K562 (cell line): ENCODE measurements around the gene ATP2A2. TPM values are rescaled to one million over a fixed set of nuclear protein-coding genes. Genes with fewer than 3 reads are reported as not detected.

Experiments
- ATAC-seq: fragments of 200-7000 bp; cut with Tn5 transposase; 3 replicates; pipeline ENCODE4 v1.9.1; 2020; ENCODE audit warnings: moderate library complexity
- BruUV-seq: library from RNA; stranded (reverse); fragments of 400-500 nt; replicated peaks from 2 replicates; lab custom pipeline; 2021; lab: Mats Ljungman, UMichigan
- CTCF ChIA-PET: fragments of 300-600 bp; formaldehyde crosslinking; extraction: SDS; loops from one replicate; lab custom pipeline; 2021; ENCODE audit warnings: low intra/inter-chr PET ratio; lab: Yijun Ruan, JAX
- POLR2A ChIA-PET: fragments of 300-600, 350-650 bp; sonication (Branson Sonifier 250); formaldehyde crosslinking; extraction: SDS; loops from one replicate; lab custom pipeline; 2021; ENCODE audit warnings: antibody characterized with exemption, inconsistent platforms; lab: Yijun Ruan, JAX
- DNase-seq, 4 experiments: peaks; one replicate each; pipeline versions ENCODE4 v3.0.0 to v3.0.0-alpha.2; 2011 to 2018; ENCODE audit warnings: low spot score in 3 of 4, mixed read lengths in 3 of 4; ENCODE audit errors: extremely low read depth in 1 of 4
- FAIRE-seq: peaks from 2 replicates; lab custom pipeline; 2011; peaks lifted over from hg19 to GRCh38; lab: Jason Lieb, UNC
- H2AFZ ChIP-seq: 2 replicates; pipeline ENCODE4 v1.6.0; 2011; ENCODE audit warnings: low read depth, low read length, control low read depth, inconsistent platforms
- H3K27ac ChIP-seq: fragments of 200-600 bp; 3 replicates; pipeline ENCODE4 v1.8.0; 2011; ENCODE audit warnings: low read depth, mild to moderate bottlenecking, control low read depth, inconsistent platforms, low read length, moderate library complexity, mixed read lengths; ENCODE audit errors: extremely low read depth
- H3K27me3 ChIP-seq, 2 experiments: fragments of 300-600 bp in 1 of 2; 2 replicates in 1 of 2; 3 replicates in 1 of 2; pipeline versions ENCODE4 v1.6.0 to v1.8.0; 2011; ENCODE audit warnings: inconsistent platforms in 2 of 2, low read length in 2 of 2, mild to moderate bottlenecking in 1 of 2, mixed read lengths in 1 of 2, moderate library complexity in 1 of 2; ENCODE audit not compliant: control insufficient read depth in 2 of 2, insufficient read depth in 2 of 2
- H3K36me3 ChIP-seq: fragments of 300-600 bp; 3 replicates; pipeline ENCODE4 v1.8.0; 2011; ENCODE audit warnings: mild to moderate bottlenecking, low read length, inconsistent platforms; ENCODE audit not compliant: control insufficient read depth, insufficient read depth
- H3K4me1 ChIP-seq, 2 experiments: fragments of 200-600 bp in 1 of 2; replicated peaks in 1 of 2; 2 replicates in 1 of 2; 3 replicates in 1 of 2; pipeline versions ENCODE4 v1.5.1 to v1.8.0; 2011; ENCODE audit warnings: inconsistent platforms in 2 of 2, low read length in 2 of 2, mild to moderate bottlenecking in 1 of 2, mixed read lengths in 1 of 2, moderate library complexity in 1 of 2; ENCODE audit not compliant: control insufficient read depth in 2 of 2, insufficient read depth in 2 of 2
- H3K4me2 ChIP-seq: 2 replicates; pipeline ENCODE4 v1.6.1; 2011; ENCODE audit warnings: low read length, control low read depth, inconsistent platforms, mixed read lengths; ENCODE audit not compliant: insufficient read depth
- H3K4me3 ChIP-seq: fragments of 200-600 bp; sonication (generic), shearing (Covaris generic); 2 replicates; pipeline ENCODE4 v1.5.1; 2016; ENCODE audit warnings: control low read depth, inconsistent platforms
- H3K79me2 ChIP-seq: fragments of 200-600 bp; 3 replicates; pipeline ENCODE4 v1.8.0; 2011; ENCODE audit warnings: low read length, inconsistent platforms; ENCODE audit not compliant: control insufficient read depth, insufficient read depth
- H3K9ac ChIP-seq, 2 experiments: 2 replicates each; pipeline versions ENCODE4 v1.6.0 to v1.6.1; 2011; ENCODE audit warnings: low read depth in 2 of 2, low read length in 2 of 2, control low read depth in 1 of 2, inconsistent platforms in 1 of 2, mild to moderate bottlenecking in 1 of 2, mixed read lengths in 1 of 2; ENCODE audit not compliant: insufficient read depth in 1 of 2
- H3K9me1 ChIP-seq: one replicate; pipeline ENCODE4 v1.6.0; 2011; ENCODE audit warnings: inconsistent platforms, mild to moderate bottlenecking, low read length, moderate library complexity; ENCODE audit not compliant: control insufficient read depth, insufficient read depth
- H3K9me3 ChIP-seq: replicated peaks from 2 replicates; pipeline ENCODE4 v1.5.1; 2011; ENCODE audit warnings: low read depth, low read length, inconsistent platforms; ENCODE audit not compliant: control insufficient read depth, insufficient read depth
- H4K20me1 ChIP-seq: replicated peaks from 2 replicates; pipeline ENCODE4 v1.6.1; 2011; ENCODE audit warnings: low read length, inconsistent platforms, mixed read lengths; ENCODE audit not compliant: control insufficient read depth, insufficient read depth
- NR2F6 ChIP-seq: fragments of 450-650 bp; formaldehyde crosslinking; IDR thresholded peaks from 2 replicates; pipeline ENCODE4 v1.4.0; 2020; ENCODE audit warnings: mild to moderate bottlenecking
- PATZ1 ChIP-seq: fragments of 250-450 bp; sonication (Bioruptor Pico); IDR thresholded peaks from 2 replicates; pipeline ENCODE4 v1.5.0; 2020; ENCODE audit warnings: mild to moderate bottlenecking, borderline replicate concordance
- RUNX1 ChIP-seq: sonication (generic); IDR thresholded peaks from 2 replicates; pipeline ENCODE4 v1.6.1; 2016; ENCODE audit warnings: antibody characterized with exemption, low read depth
- TFE3 ChIP-seq: fragments of 450-650 bp; formaldehyde crosslinking; IDR thresholded peaks from 2 replicates; pipeline ENCODE4 v1.4.0; 2020; ENCODE audit warnings: mild to moderate bottlenecking, mixed read lengths
- THRAP3 ChIP-seq: fragments of 450-650 bp; IDR thresholded peaks from 2 replicates; pipeline ENCODE4 v1.6.1; 2016; ENCODE audit warnings: mild to moderate bottlenecking, inconsistent platforms, borderline replicate concordance
- ZNF140 ChIP-seq: fragments of 250-450 bp; sonication (Bioruptor Pico); IDR thresholded peaks from 2 replicates; pipeline ENCODE4 v1.8.0; 2021; ENCODE audit warnings: moderate library complexity, mild to moderate bottlenecking, inconsistent platforms
- WGBS: fragments of 100-300 bp; shearing (Covaris generic); methylation state at CpG from one replicate; pipeline ENCODE4 v1.1.6; 2016; ENCODE audit warnings: low coverage, mixed read lengths; ENCODE audit not compliant: insufficient coverage; ENCODE audit errors: missing lambda C conversion rate; 5-methylcytosine and 5-hydroxymethylcytosine counted together
- in situ Hi-C: fragments of 300-500 bp; cut with MboI; formaldehyde crosslinking; loops from 4 replicates; pipeline ENCODE4 v1.15.0; 2018; ENCODE audit warnings: inconsistent platforms, mixed read lengths
- intact Hi-C: fragments of 100-400 bp; cut with micrococcal nuclease; formaldehyde crosslinking; loops from 2 replicates; pipeline ENCODE4 v1.14.2; 2022
- polyA plus RNA-seq, 8 experiments: library from polyadenylated mRNA; depleted of rRNA in 4 of 8; stranded (reverse) in 5 of 8; unstranded in 3 of 8; fragments of >200 nt; fragmentation: Nextera tagmentation in 2 of 8; fragmentation: Illumina TruSeq in 1 of 8; extraction: Ambion mirVana in 2 of 8; extraction: Trizol in 1 of 8; gene quantifications; 2 replicates each; pipeline versions ENCODE4 v1.2.1 to v1.2.3, GENCODE V29; 2011 to 2014; ENCODE audit warnings: inconsistent platforms in 1 of 8, missing spikeins in 1 of 8
- total RNA-seq, 7 experiments: library from RNA; depleted of rRNA in 6 of 7; stranded (reverse); fragments of >200 nt in 6 of 7; fragmentation: Illumina TruSeq in 2 of 7; extraction: Trizol in 2 of 7; gene quantifications; 2 replicates each; pipeline versions ENCODE4 v1.2.1 to v1.2.3, GENCODE V29; 2011 to 2021; ENCODE audit warnings: low replicate concordance in 1 of 7
- TF ChIP-seq, protein P1 (sequence below): fragments of 250-450 bp; sonication (Bioruptor Pico); IDR thresholded peaks from 2 replicates; pipeline ENCODE4 v1.8.0; 2022; ENCODE audit warnings: inconsistent platforms
- TF ChIP-seq, protein P2 (sequence below): fragments of 250-450 bp; sonication (Bioruptor Pico); IDR thresholded peaks from 2 replicates; pipeline ENCODE4 v1.4.0; 2020; ENCODE audit warnings: mild to moderate bottlenecking

Gene ATP2A2
- total and polyA plus RNA-seq, 9 of the 15 experiments (the other 6 are each of a cell fraction or from before 2014, with no cell fraction given): 5.2 to 205 (median 51.6) TPM

DNA sequence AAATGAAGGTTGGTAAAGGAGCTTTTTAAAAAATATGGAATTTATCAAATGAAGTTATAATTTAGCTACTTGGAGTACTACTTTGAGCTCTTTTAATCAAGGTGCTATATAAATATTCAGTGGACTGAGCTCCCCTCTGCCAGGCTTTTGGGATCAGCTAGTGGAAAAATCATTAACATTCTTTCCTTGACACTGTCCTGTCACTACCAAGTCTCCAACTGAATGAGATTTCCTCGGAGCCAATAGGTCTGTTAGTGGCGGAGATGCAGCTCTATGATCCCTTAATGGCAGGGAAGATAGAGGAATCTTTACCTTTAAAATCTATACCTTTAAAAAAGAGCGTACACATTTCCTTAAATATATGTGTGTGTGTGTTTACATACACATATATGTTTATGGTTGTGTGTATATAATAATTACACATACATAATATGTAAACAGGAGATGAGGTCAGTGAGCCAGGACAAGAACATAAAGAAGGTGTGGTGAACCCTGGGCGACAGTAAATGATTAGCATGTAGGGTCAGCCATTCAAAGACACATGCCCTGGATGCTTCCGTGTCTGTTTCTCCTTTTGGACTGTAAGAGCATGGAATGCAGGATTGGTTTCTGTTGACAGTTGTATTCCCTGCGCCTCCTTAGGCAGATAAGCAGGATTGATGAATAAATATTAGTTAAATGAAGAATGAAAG is 47.7 kb upstream of the ATP2A2 start (continued):
- TF ChIP-seq THRAP3: no peak
- TF ChIP-seq ZNF140 (CRISPR knock-in tag): no peak
- TF ChIP-seq, protein P1, sequence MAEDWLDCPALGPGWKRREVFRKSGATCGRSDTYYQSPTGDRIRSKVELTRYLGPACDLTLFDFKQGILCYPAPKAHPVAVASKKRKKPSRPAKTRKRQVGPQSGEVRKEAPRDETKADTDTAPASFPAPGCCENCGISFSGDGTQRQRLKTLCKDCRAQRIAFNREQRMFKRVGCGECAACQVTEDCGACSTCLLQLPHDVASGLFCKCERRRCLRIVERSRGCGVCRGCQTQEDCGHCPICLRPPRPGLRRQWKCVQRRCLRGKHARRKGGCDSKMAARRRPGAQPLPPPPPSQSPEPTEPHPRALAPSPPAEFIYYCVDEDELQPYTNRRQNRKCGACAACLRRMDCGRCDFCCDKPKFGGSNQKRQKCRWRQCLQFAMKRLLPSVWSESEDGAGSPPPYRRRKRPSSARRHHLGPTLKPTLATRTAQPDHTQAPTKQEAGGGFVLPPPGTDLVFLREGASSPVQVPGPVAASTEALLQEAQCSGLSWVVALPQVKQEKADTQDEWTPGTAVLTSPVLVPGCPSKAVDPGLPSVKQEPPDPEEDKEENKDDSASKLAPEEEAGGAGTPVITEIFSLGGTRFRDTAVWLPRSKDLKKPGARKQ: no peak
- TF ChIP-seq NR2F6: no peak

DNA sequence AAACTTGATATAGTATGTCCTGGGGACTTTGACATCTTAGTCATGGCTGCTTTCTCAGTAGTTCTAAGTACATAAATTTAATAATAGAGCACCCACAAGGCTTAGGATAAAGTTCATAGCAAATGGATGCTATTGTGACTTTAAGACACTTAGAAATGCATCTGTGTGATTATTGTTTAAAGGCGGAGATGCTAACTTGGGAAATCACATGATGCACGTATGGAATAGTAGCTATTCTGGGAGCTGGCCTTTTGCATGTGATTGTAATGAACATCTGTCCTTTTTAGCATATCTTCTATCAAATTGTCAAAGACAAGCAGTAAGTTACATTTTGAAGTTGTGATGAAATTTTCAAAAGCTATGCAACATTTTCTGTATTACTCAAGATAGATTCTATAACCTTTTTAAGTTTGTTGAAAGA is 46.7 kb upstream of the ATP2A2 start:
- DNase-seq: no peak
- no peak for ATAC-seq
- Histone ChIP-seq H3K4me2 (no peak overlapping the region), H3K9ac (no peak overlapping the region), H3K9me1 (no peaks in the 10 kb centered on the region)
- no TSS peak for BruUV-seq
- TF ChIP-seq, protein P2, sequence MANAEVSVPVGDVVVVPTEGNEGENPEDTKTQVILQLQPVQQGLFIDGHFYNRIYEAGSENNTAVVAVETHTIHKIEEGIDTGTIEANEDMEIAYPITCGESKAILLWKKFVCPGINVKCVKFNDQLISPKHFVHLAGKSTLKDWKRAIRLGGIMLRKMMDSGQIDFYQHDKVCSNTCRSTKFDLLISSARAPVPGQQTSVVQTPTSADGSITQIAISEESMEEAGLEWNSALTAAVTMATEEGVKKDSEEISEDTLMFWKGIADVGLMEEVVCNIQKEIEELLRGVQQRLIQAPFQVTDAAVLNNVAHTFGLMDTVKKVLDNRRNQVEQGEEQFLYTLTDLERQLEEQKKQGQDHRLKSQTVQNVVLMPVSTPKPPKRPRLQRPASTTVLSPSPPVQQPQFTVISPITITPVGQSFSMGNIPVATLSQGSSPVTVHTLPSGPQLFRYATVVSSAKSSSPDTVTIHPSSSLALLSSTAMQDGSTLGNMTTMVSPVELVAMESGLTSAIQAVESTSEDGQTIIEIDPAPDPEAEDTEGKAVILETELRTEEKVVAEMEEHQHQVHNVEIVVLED: no peak
- TF ChIP-seq RUNX1 (no peak), PATZ1 (CRISPR knock-in tag) (no peak), TFE3 (CRISPR knock-in tag) (peak; percentile 16; the same call in 1 of the 2 replicates)
- TF ChIP-seq, all 486 proteins: peak for 1
- intact Hi-C loops: no loop called here
- no peaks in the 10 kb centered on the region for H3K27me3 ChIP-seq
- no peaks in the 10 kb centered on the region for H3K9me3 ChIP-seq
- 24% methylated on average over 2 of the region's 2 CpGs for WGBS
- no peak for FAIRE-seq
- H4K20me1 ChIP-seq: no peaks in the 10 kb centered on the region
- no peak overlapping the region for H3K27ac ChIP-seq
- H3K36me3 ChIP-seq: no peaks in the 10 kb centered on the region
- ChIA-PET POLR2A (interaction anchor here (0.7 kb wide), 1 partner anchor 69 kb away, joined by 3 read pairs; no protein-coding TSS in a partner anchor), CTCF (no interaction called here)
- H2AFZ ChIP-seq: no peak overlapping the region
- in situ Hi-C loops: no loop called here
- H3K79me2 ChIP-seq: no peaks in the 10 kb centered on the region
- no peak overlapping the region for H3K4me3 ChIP-seq
- H3K4me1 ChIP-seq: no peaks in the 10 kb centered on the region
